Astrocyte (in vitro differentiated cells and primary cell): ENCODE measurements around the gene MPEG1. TPM values are rescaled to one million over a fixed set of nuclear protein-coding genes. Genes with fewer than 3 reads are reported as not detected.

Source experiments
- DNase-seq: peaks from one replicate; pipeline ENCODE4 v3.0.0-alpha.2; 2010; ENCODE audit warnings: low read depth
- FAIRE-seq: peaks from 2 replicates; lab custom pipeline; 2011; peaks lifted over from hg19 to GRCh38; lab: Jason Lieb, UNC
- H2AFZ ChIP-seq: 2 replicates; pipeline ENCODE4 v1.6.0; 2012; ENCODE audit warnings: low read depth, low read length, inconsistent platforms
- H3K27ac ChIP-seq: 2 replicates; pipeline ENCODE4 v1.5.1; 2011; ENCODE audit warnings: low read depth, low read length, inconsistent platforms
- H3K27me3 ChIP-seq: 2 replicates; pipeline ENCODE4 v1.6.0; 2011; ENCODE audit warnings: low read length, inconsistent platforms; ENCODE audit not compliant: insufficient read depth
- H3K36me3 ChIP-seq: 2 replicates; pipeline ENCODE4 v1.5.1; 2011; ENCODE audit warnings: low read length, inconsistent platforms; ENCODE audit not compliant: insufficient read depth
- H3K4me1 ChIP-seq: 2 replicates; pipeline ENCODE4 v1.5.1; 2011; ENCODE audit warnings: low read length, inconsistent platforms; ENCODE audit not compliant: insufficient read depth
- H3K4me2 ChIP-seq: 2 replicates; pipeline ENCODE4 v1.6.0; 2012; ENCODE audit warnings: low read length, inconsistent platforms
- H3K4me3 ChIP-seq: 2 replicates; pipeline ENCODE4 v1.5.1; 2011; ENCODE audit warnings: low read depth, mild to moderate bottlenecking, low read length, inconsistent platforms; ENCODE audit not compliant: insufficient read depth
- H3K79me2 ChIP-seq: 2 replicates; pipeline ENCODE4 v1.6.0; 2012; ENCODE audit warnings: mild to moderate bottlenecking, low read length, inconsistent platforms; ENCODE audit not compliant: insufficient read depth
- H3K9ac ChIP-seq: 2 replicates; pipeline ENCODE4 v1.6.0; 2012; ENCODE audit warnings: mild to moderate bottlenecking, low read length, inconsistent platforms
- H3K9me3 ChIP-seq: 2 replicates; pipeline ENCODE4 v1.5.1; 2012; ENCODE audit warnings: low read depth, mild to moderate bottlenecking, low read length, inconsistent platforms; ENCODE audit not compliant: insufficient read depth
- H4K20me1 ChIP-seq: 2 replicates; pipeline ENCODE4 v1.6.0; 2012; ENCODE audit warnings: low read length, inconsistent platforms; ENCODE audit not compliant: insufficient read depth
- H3K27ac Mint-ChIP-seq: one replicate; pipeline ENCODE4 v1.8.0; 2021; ENCODE audit warnings: mild to moderate bottlenecking, mixed read lengths; ENCODE audit not compliant: unreplicated experiment
- H3K27me3 Mint-ChIP-seq: one replicate; pipeline ENCODE4 v1.8.0; 2021; ENCODE audit warnings: low read depth, mixed read lengths; ENCODE audit not compliant: unreplicated experiment
- H3K36me3 Mint-ChIP-seq: one replicate; pipeline ENCODE4 v1.8.0; 2021; ENCODE audit warnings: low read depth, mixed read lengths; ENCODE audit not compliant: unreplicated experiment
- H3K4me1 Mint-ChIP-seq: one replicate; pipeline ENCODE4 v1.8.0; 2021; ENCODE audit warnings: low read depth, mixed read lengths; ENCODE audit not compliant: unreplicated experiment
- H3K4me3 Mint-ChIP-seq: one replicate; pipeline ENCODE4 v1.8.0; 2021; ENCODE audit warnings: mild to moderate bottlenecking, moderate library complexity, mixed read lengths; ENCODE audit not compliant: unreplicated experiment
- H3K9me3 Mint-ChIP-seq: one replicate; pipeline ENCODE4 v1.8.0; 2021; ENCODE audit warnings: mild to moderate bottlenecking, mixed read lengths; ENCODE audit not compliant: unreplicated experiment
- EZH2 ChIP-seq: IDR thresholded peaks from 2 replicates; pipeline ENCODE4 v1.6.1; 2012; ENCODE audit warnings: mild to moderate bottlenecking, low read length, inconsistent platforms; ENCODE audit not compliant: insufficient read depth
- total RNA-seq: library from RNA; stranded (reverse); gene quantifications from 2 replicates; pipeline ENCODE4 v1.2.1, GENCODE V29; 2021
- TF ChIP-seq, protein P1 (sequence below): IDR thresholded peaks from 2 replicates; pipeline ENCODE4 v1.5.1; 2011; ENCODE audit warnings: low read depth, mild to moderate bottlenecking, inconsistent platforms, low read length, moderate library complexity; ENCODE audit not compliant: insufficient read depth

The MPEG1 gene
- total RNA-seq, 1 donor from 2014 or later = not detected

DNA sequence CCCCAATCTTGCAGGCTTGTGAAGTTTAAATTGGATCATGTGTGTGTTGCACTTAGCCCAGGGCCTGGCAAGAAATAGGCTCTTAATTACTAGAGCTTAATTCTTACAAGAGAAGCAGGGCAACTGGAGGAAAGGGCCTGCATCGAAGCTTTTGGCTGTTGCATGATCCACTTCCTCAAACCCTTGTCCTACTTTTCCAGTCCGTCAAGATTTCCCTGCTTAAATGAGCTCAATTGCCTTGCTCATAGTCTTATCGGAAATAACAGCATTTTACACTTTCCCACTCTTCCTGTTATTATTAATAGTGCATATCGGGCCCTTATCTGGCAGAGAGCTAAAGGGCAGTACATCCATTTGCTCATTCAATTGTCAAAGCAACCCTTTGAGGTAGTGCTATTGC lies 22.7 kb downstream of the MPEG1 start:
- H3K4me2 ChIP-seq = no peak overlapping the region
- no peaks in the 10 kb centered on the region for H3K79me2 ChIP-seq
- Mint-ChIP-seq H3K9me3 (no peaks in the 10 kb centered on the region), H3K36me3 (peaks cover 34% of the 10 kb centered on the region), H3K27ac (no peak overlapping the region), H3K27me3 (no peaks in the 10 kb centered on the region), H3K4me3 (no peak overlapping the region), H3K4me1 (peaks cover 22% of the 10 kb centered on the region)
- H3K9me3 ChIP-seq = no peaks in the 10 kb centered on the region
- no peak for DNase-seq
- no peak overlapping the region for H3K4me3 ChIP-seq
- no peaks in the 10 kb centered on the region for H3K36me3 ChIP-seq
- peaks cover 6% of the 10 kb centered on the region for H3K27me3 ChIP-seq
- H3K9ac ChIP-seq = no peak overlapping the region
- no peaks in the 10 kb centered on the region for H3K4me1 ChIP-seq
- no peak overlapping the region for H3K27ac ChIP-seq
- no peaks in the 10 kb centered on the region for H4K20me1 ChIP-seq
- TF ChIP-seq EZH2 = no peak
- TF ChIP-seq, protein P1, sequence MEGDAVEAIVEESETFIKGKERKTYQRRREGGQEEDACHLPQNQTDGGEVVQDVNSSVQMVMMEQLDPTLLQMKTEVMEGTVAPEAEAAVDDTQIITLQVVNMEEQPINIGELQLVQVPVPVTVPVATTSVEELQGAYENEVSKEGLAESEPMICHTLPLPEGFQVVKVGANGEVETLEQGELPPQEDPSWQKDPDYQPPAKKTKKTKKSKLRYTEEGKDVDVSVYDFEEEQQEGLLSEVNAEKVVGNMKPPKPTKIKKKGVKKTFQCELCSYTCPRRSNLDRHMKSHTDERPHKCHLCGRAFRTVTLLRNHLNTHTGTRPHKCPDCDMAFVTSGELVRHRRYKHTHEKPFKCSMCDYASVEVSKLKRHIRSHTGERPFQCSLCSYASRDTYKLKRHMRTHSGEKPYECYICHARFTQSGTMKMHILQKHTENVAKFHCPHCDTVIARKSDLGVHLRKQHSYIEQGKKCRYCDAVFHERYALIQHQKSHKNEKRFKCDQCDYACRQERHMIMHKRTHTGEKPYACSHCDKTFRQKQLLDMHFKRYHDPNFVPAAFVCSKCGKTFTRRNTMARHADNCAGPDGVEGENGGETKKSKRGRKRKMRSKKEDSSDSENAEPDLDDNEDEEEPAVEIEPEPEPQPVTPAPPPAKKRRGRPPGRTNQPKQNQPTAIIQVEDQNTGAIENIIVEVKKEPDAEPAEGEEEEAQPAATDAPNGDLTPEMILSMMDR = no peak
- FAIRE-seq = no peak
- H2AFZ ChIP-seq = no peak overlapping the region

DNA sequence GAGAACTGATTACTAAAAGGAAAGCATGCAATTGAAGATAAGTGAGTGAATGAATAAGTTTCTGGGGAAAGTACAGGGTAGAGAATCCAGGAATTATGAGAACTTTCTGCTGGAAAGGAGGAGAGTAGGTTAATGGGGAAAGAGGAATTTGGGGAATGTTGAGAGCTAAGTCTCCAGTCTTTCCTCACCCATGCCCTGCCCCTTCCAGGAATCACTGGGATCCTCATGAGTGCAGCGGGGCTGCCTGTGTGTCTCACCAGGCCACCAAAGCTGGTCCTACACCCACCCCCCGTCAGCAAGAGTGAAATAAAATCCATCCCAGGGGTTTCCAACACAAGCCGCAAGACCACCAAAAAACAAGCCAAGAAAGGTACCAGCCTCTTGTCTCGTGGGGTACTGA lies 23.8 kb downstream of the MPEG1 start:
- H3K4me1 ChIP-seq = no peaks in the 10 kb centered on the region

DNA sequence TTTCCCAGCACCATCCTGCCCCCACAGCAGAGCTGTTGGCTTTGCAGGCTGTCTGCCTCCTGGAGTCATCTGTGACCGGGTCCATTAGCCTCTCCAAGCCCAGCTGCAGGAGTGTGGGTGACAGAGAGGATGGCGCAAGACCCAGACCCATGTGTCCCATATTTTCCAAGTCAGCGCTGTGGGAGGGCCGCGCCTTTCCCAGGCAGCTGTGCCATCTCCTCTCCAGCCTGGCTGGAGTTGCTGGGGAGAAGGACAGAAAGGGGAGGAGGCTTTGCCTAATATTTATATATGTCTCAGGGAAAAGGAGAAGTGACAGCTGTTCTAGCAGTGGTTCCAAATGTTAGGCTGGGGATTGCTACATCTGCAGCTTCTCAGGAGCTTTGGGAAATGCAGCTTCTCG lies 25.1 kb downstream of the MPEG1 start:
- Histone ChIP-seq H4K20me1 (no peaks in the 10 kb centered on the region), H3K27me3 (peaks cover 9% of the 10 kb centered on the region), H3K9me3 (no peaks in the 10 kb centered on the region), H3K27ac (no peak overlapping the region), H2AFZ (no peak overlapping the region), H3K4me2 (no peak overlapping the region), H3K4me1 (no peaks in the 10 kb centered on the region), H3K79me2 (no peaks in the 10 kb centered on the region), H3K36me3 (no peaks in the 10 kb centered on the region), H3K4me3 (no peak overlapping the region), H3K9ac (no peak overlapping the region)
- Mint-ChIP-seq H3K36me3 (peaks cover 31% of the 10 kb centered on the region), H3K4me1 (peaks cover 22% of the 10 kb centered on the region), H3K27me3 (no peaks in the 10 kb centered on the region), H3K9me3 (no peaks in the 10 kb centered on the region), H3K4me3 (no peak overlapping the region), H3K27ac (no peak overlapping the region)
- DNase-seq = no peak
- no peak for FAIRE-seq
- TF ChIP-seq, protein P1 = no peak
- TF ChIP-seq EZH2 = no peak

More for the DNA sequence above, 23.8 kb downstream of the MPEG1 start:
- H3K79me2 ChIP-seq = no peaks in the 10 kb centered on the region
- H3K27ac ChIP-seq = no peak overlapping the region
- peaks cover 27% of the 10 kb centered on the region for H3K36me3 Mint-ChIP-seq
- peaks cover 22% of the 10 kb centered on the region for H3K4me1 Mint-ChIP-seq
- FAIRE-seq (no peak), DNase-seq (no peak)
- H3K27me3 Mint-ChIP-seq = no peaks in the 10 kb centered on the region
- peaks cover 6% of the 10 kb centered on the region for H3K27me3 ChIP-seq
- H4K20me1 ChIP-seq = no peaks in the 10 kb centered on the region
- H3K36me3 ChIP-seq = no peaks in the 10 kb centered on the region
- H3K4me2 ChIP-seq = no peak overlapping the region
- no peak overlapping the region for H3K27ac Mint-ChIP-seq
- no peak overlapping the region for H3K4me3 Mint-ChIP-seq
- H3K9ac ChIP-seq = no peak overlapping the region
- no peaks in the 10 kb centered on the region for H3K9me3 Mint-ChIP-seq
- H3K4me3 ChIP-seq = no peak overlapping the region
- H2AFZ ChIP-seq = no peak overlapping the region
- no peaks in the 10 kb centered on the region for H3K9me3 ChIP-seq
- TF ChIP-seq EZH2 = no peak
- TF ChIP-seq, protein P1 = no peak
